DND-41 (cell line): Measurements from ENCODE around the gene MEAK7.

Experiments
- EZH2 ChIP-seq: IDR thresholded peaks from 3 replicates; pipeline ENCODE4 v1.6.1; 2012; ENCODE audit warnings: borderline replicate concordance, low read depth, mild to moderate bottlenecking, moderate library complexity, low read length, inconsistent platforms; ENCODE audit not compliant: severe bottlenecking
- TF ChIP-seq, protein P1 (sequence below): IDR thresholded peaks from 2 replicates; pipeline ENCODE4 v1.5.1; 2012; ENCODE audit warnings: borderline replicate concordance, low read length, moderate library complexity, mild to moderate bottlenecking; ENCODE audit not compliant: poor library complexity, severe bottlenecking; ENCODE audit errors: extremely low read depth

DNA sequence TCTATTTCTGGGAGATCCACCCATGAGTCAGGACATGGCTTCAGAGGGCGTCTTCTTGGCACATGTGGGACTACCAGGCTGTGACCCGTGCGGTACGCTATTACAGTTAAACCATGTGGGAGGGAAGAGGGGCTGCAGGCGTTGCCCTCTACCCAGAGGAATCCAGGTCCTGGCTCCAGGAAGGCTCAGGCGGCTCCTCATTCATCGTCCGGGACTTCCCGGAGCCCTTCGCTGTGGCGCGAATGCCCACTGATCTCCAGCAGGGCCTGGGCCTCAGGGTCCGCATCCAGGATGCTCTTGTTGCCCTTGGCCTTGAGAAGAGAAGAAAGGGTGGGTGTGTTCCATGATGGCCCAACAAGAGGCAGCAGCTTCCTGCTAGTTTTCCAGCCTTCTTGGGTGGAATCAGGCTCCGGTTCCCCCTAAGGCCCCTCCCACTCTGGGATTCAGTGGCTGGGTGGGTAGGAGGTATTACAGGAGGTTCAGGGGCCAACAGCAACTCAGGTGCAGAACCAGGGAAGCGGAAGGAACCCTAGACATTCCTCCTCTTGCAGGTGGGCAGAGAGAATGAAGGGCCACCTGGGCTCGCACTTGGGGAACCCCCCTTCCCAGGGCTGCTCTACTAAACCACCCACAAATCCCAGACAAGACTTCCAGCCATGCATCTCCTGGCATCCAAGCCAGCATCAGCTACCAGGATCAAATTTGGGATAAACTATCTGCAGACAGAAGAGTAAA is 24.6 kb downstream of the MEAK7 start:
- TF ChIP-seq, protein P1, sequence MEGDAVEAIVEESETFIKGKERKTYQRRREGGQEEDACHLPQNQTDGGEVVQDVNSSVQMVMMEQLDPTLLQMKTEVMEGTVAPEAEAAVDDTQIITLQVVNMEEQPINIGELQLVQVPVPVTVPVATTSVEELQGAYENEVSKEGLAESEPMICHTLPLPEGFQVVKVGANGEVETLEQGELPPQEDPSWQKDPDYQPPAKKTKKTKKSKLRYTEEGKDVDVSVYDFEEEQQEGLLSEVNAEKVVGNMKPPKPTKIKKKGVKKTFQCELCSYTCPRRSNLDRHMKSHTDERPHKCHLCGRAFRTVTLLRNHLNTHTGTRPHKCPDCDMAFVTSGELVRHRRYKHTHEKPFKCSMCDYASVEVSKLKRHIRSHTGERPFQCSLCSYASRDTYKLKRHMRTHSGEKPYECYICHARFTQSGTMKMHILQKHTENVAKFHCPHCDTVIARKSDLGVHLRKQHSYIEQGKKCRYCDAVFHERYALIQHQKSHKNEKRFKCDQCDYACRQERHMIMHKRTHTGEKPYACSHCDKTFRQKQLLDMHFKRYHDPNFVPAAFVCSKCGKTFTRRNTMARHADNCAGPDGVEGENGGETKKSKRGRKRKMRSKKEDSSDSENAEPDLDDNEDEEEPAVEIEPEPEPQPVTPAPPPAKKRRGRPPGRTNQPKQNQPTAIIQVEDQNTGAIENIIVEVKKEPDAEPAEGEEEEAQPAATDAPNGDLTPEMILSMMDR = no peak
- no peak for TF ChIP-seq EZH2
